HepG2 (cell line): ENCODE data around the gene NID1. TPM values are rescaled to one million over a fixed set of nuclear protein-coding genes. Genes with fewer than 3 reads are reported as not detected.

Experiments used
- ATAC-seq: fragments of 200-7000 bp; cut with Tn5 transposase; 3 replicates; pipeline ENCODE4 v1.9.1; 2020; ENCODE audit warnings: mild to moderate bottlenecking, moderate library complexity
- BruUV-seq: library from RNA; stranded (reverse); fragments of 400-500 nt; replicated peaks from 2 replicates; lab custom pipeline; 2021; lab: Mats Ljungman, UMichigan
- CTCF ChIA-PET: fragments of 300-600 bp; formaldehyde crosslinking; extraction: SDS; loops from one replicate; lab custom pipeline; 2021; ENCODE audit warnings: low total read pairs, inconsistent platforms, low intra/inter-chr PET ratio; lab: Yijun Ruan, JAX
- POLR2A ChIA-PET: fragments of 350-600 bp; sonication (Branson Sonifier 250); formaldehyde crosslinking; loops from one replicate; lab custom pipeline; 2020; ENCODE audit warnings: antibody characterized with exemption, inconsistent platforms; lab: Yijun Ruan, JAX
- DNase-seq: peaks from one replicate; pipeline ENCODE4 v3.0.0-alpha.2; 2015; ENCODE audit warnings: low spot score
- FAIRE-seq: peaks from 3 replicates; lab custom pipeline; 2011; peaks lifted over from hg19 to GRCh38; lab: Jason Lieb, UNC
- H2AFZ ChIP-seq: one replicate; pipeline ENCODE4 v1.6.1; 2011; ENCODE audit warnings: low read length, inconsistent platforms
- H3K27ac ChIP-seq: fragments of 300-600 bp; 3 replicates; pipeline ENCODE4 v1.8.0; 2011; ENCODE audit warnings: mixed run types, mild to moderate bottlenecking, mixed read lengths, low read length, inconsistent platforms; ENCODE audit not compliant: insufficient read depth; ENCODE audit errors: extremely low read length
- H3K27me3 ChIP-seq, 2 experiments: fragments of 200-600 bp in 1 of 2; 2 replicates in 1 of 2; 3 replicates in 1 of 2; pipeline versions ENCODE4 v1.6.0 to v1.8.0; 2011; ENCODE audit warnings: low read length in 2 of 2, mild to moderate bottlenecking in 2 of 2, moderate library complexity in 2 of 2, inconsistent platforms in 1 of 2; ENCODE audit not compliant: insufficient read depth in 2 of 2, control insufficient read depth in 1 of 2
- H3K36me3 ChIP-seq, 2 experiments: fragments of 200-600 bp in 1 of 2; replicated peaks in 1 of 2; 2 replicates in 1 of 2; 3 replicates in 1 of 2; pipeline versions ENCODE4 v1.5.1 to v1.8.0; 2011; ENCODE audit warnings: low read length in 2 of 2, inconsistent platforms in 1 of 2; ENCODE audit not compliant: insufficient read depth in 2 of 2, control insufficient read depth in 1 of 2
- H3K4me1 ChIP-seq: 2 replicates; pipeline ENCODE4 v1.5.1; 2012; ENCODE audit warnings: low read length, inconsistent platforms; ENCODE audit not compliant: insufficient read depth
- H3K4me2 ChIP-seq: 2 replicates; pipeline ENCODE4 v1.6.0; 2011; ENCODE audit warnings: low read depth, low read length, inconsistent platforms
- H3K4me3 ChIP-seq, 3 experiments: fragments of 200-600 bp in 1 of 3; sonication (generic), shearing (Covaris generic) in 1 of 3; replicated peaks in 1 of 3; 2 replicates each; pipeline ENCODE4 v1.5.1; 2011 to 2016; ENCODE audit warnings: low read length in 3 of 3, inconsistent platforms in 2 of 3, low read depth in 2 of 3, mild to moderate bottlenecking in 2 of 3, control low read depth in 1 of 3, mixed read lengths in 1 of 3; ENCODE audit not compliant: insufficient read depth in 1 of 3
- H3K79me2 ChIP-seq: one replicate; pipeline ENCODE4 v1.6.1; 2011; ENCODE audit warnings: low read length, inconsistent platforms; ENCODE audit not compliant: insufficient read depth
- H3K9ac ChIP-seq: 2 replicates; pipeline ENCODE4 v1.6.0; 2011; ENCODE audit warnings: mild to moderate bottlenecking, low read depth, low read length, inconsistent platforms; ENCODE audit not compliant: insufficient read depth
- H3K9me3 ChIP-seq: 2 replicates; pipeline ENCODE4 v1.5.1; 2012; ENCODE audit warnings: mild to moderate bottlenecking, low read length
- H4K20me1 ChIP-seq: 2 replicates; pipeline ENCODE4 v1.6.0; 2011; ENCODE audit warnings: inconsistent platforms, mild to moderate bottlenecking, low read length, moderate library complexity; ENCODE audit not compliant: insufficient read depth
- CBX2 ChIP-seq, 2 experiments: fragments of 200-600 bp in 1 of 2; sonication (generic); formaldehyde crosslinking in 1 of 2; IDR thresholded peaks; 2 replicates each; pipeline versions ENCODE4 v1.7.0 to v1.8.1; 2018 to 2022; ENCODE audit warnings: low read depth in 2 of 2, low read length in 1 of 2, mild to moderate bottlenecking in 1 of 2, missing genetic modification reagents in 1 of 2
- CREB1 ChIP-seq, 2 experiments: fragments of 450-650 bp in 1 of 2; IDR thresholded peaks; 2 replicates each; pipeline ENCODE4 v1.6.1; 2016 to 2017; ENCODE audit warnings: control low read depth in 1 of 2, mild to moderate bottlenecking in 1 of 2, missing compliant biosample characterization in 1 of 2, missing genetic modification characterization in 1 of 2
- KAT7 ChIP-seq: IDR thresholded peaks from 2 replicates; pipeline ENCODE4 v1.6.1; 2018; ENCODE audit warnings: borderline replicate concordance, missing compliant biosample characterization
- MTA1 ChIP-seq: sonication (generic); formaldehyde crosslinking; IDR thresholded peaks from 2 replicates; pipeline ENCODE4 v1.4.0; 2020; ENCODE audit warnings: missing genetic modification reagents, mild to moderate bottlenecking, borderline replicate concordance
- POGK ChIP-seq: sonication (generic); formaldehyde crosslinking; conservative IDR thresholded peaks from 2 replicates; pipeline ENCODE4 v1.8.0; 2022; ENCODE audit warnings: mild to moderate bottlenecking, moderate library complexity, missing genetic modification reagents
- RORA ChIP-seq: sonication (generic); formaldehyde crosslinking; IDR thresholded peaks from 2 replicates; pipeline ENCODE4 v1.5.0; 2020; ENCODE audit warnings: mild to moderate bottlenecking, missing genetic modification reagents, moderate library complexity
- RXRB ChIP-seq: IDR thresholded peaks from 2 replicates; pipeline ENCODE4 v1.6.1; 2016; ENCODE audit warnings: borderline replicate concordance, missing genetic modification reagents, missing compliant biosample characterization
- ZBTB21 ChIP-seq: sonication (generic); formaldehyde crosslinking; IDR thresholded peaks from 2 replicates; pipeline ENCODE4 v1.4.0; 2020; ENCODE audit warnings: missing genetic modification reagents
- ZNF280B ChIP-seq: sonication (generic); formaldehyde crosslinking; IDR thresholded peaks from 2 replicates; pipeline ENCODE4 v1.5.0; 2020; ENCODE audit warnings: missing genetic modification reagents, mild to moderate bottlenecking, borderline replicate concordance
- ZNF704 ChIP-seq: sonication (generic); formaldehyde crosslinking; IDR thresholded peaks from 2 replicates; pipeline ENCODE4 v1.8.1; 2023; ENCODE audit warnings: mild to moderate bottlenecking, inconsistent platforms, moderate library complexity, missing genetic modification reagents, borderline replicate concordance
- ZZZ3 ChIP-seq: sonication (generic); formaldehyde crosslinking; IDR thresholded peaks from 2 replicates; pipeline ENCODE4 v1.4.0; 2020; ENCODE audit warnings: missing genetic modification reagents, mild to moderate bottlenecking, borderline replicate concordance
- WGBS: methylation state at CpG from one replicate; pipeline ENCODE4 v1.1.6; 2017; ENCODE audit warnings: low lambda C conversion rate; 5-methylcytosine and 5-hydroxymethylcytosine counted together
- in situ Hi-C: cut with HindIII; loops from 2 replicates; pipeline ENCODE4 v1.10.0; 2017; ENCODE audit warnings: low pct_unique_long_range_greater_than_20kb; ENCODE audit not compliant: extremely low pct_ligation_motif_present
- intact Hi-C: fragments of 100-400 bp; cut with micrococcal nuclease; formaldehyde crosslinking; loops from one replicate; pipeline ENCODE4 v1.10.0; 2022; ENCODE audit not compliant: unreplicated experiment
- polyA plus RNA-seq, 8 experiments: library from polyadenylated mRNA; depleted of rRNA in 3 of 8; stranded (reverse) in 7 of 8; unstranded in 1 of 8; fragments of >200 nt; fragmentation: Illumina TruSeq in 4 of 8; extraction: Trizol in 4 of 8; gene quantifications; 2 replicates each; pipeline versions ENCODE4 v1.2.1 to v1.2.3, GENCODE V29; 2011 to 2016; ENCODE audit warnings: low read depth in 4 of 8, missing spikeins in 1 of 8, mixed read lengths in 1 of 8; ENCODE audit not compliant: insufficient read depth in 1 of 8
- total RNA-seq, 5 experiments: library from RNA; depleted of rRNA; stranded (reverse); fragments of >200 nt; fragmentation: Illumina TruSeq; extraction: Trizol; gene quantifications; 2 replicates each; pipeline ENCODE4 v1.2.3, GENCODE V29; 2016; ENCODE audit warnings: low read depth in 1 of 5

NID1 gene
- total and polyA plus RNA-seq, 2 of the 13 experiments (the other 11 are each of a cell fraction or from before 2014, with no cell fraction given): 50.2 to 56.1 TPM

- TF ChIP-seq CBX2 (IDR thresholded peaks at IDR 0.05; ENCODE audit: low read depth, low read length) (no peak), CBX2 (CRISPR knock-in tag; IDR thresholded peaks at IDR 0.05; ENCODE audit: low read depth) (no peak), ZNF280B (no peak), RXRB (CRISPR knock-in tag) (no peak), RORA (CRISPR knock-in tag) (no peak), ZZZ3 (no peak), POGK (no peak), MTA1 (CRISPR knock-in tag) (no peak), CREB1 (IDR thresholded peaks at IDR 0.05) (no peak), CREB1 (CRISPR knock-in tag; IDR thresholded peaks at IDR 0.05) (no peak), ZBTB21 (CRISPR knock-in tag) (no peak), ZNF704 (no peak), KAT7 (no peak)
- no peak for DNase-seq
Measured at GRCh38 chr1:235986869-235987268, 78.0 kb downstream of the NID1 start.

More at GRCh38 chr1:235986869-235987268, 78.0 kb downstream of the NID1 start:
- Histone ChIP-seq H3K9ac (no peak overlapping the region), H3K27me3 (no peaks in the 10 kb centered on the region), H3K4me3 (no peak overlapping the region), H3K79me2 (no peaks in the 10 kb centered on the region), H3K4me2 (no peak overlapping the region), H2AFZ (no peak overlapping the region), H3K9me3 (no peaks in the 10 kb centered on the region), H4K20me1 (no peaks in the 10 kb centered on the region), H3K4me1 (no peaks in the 10 kb centered on the region), H3K27ac (no peak overlapping the region), H3K36me3 (peaks cover 12 to 57% of the 10 kb centered on the region in 2 experiments)
- no peak for FAIRE-seq
- intact Hi-C loops: no loop called here
- ChIA-PET CTCF (no interaction called here), POLR2A (no interaction called here)
- WGBS: 64% methylated on average over 3 of the region's 3 CpGs
- no peak for ATAC-seq
- in situ Hi-C loops: no loop called here
- no TSS peak for BruUV-seq
